ENCODE measurements around the gene UNG. TPM values are rescaled to one million over a fixed set of nuclear protein-coding genes. Genes with fewer than 3 reads are reported as not detected.

Gene UNG
- total and polyA plus RNA-seq, 2 of the 8 experiments (the other 6 are each of a cell fraction or from before 2014, with no cell fraction given), result 71.6 to 163 TPM

- TF ChIP-seq, protein P1, sequence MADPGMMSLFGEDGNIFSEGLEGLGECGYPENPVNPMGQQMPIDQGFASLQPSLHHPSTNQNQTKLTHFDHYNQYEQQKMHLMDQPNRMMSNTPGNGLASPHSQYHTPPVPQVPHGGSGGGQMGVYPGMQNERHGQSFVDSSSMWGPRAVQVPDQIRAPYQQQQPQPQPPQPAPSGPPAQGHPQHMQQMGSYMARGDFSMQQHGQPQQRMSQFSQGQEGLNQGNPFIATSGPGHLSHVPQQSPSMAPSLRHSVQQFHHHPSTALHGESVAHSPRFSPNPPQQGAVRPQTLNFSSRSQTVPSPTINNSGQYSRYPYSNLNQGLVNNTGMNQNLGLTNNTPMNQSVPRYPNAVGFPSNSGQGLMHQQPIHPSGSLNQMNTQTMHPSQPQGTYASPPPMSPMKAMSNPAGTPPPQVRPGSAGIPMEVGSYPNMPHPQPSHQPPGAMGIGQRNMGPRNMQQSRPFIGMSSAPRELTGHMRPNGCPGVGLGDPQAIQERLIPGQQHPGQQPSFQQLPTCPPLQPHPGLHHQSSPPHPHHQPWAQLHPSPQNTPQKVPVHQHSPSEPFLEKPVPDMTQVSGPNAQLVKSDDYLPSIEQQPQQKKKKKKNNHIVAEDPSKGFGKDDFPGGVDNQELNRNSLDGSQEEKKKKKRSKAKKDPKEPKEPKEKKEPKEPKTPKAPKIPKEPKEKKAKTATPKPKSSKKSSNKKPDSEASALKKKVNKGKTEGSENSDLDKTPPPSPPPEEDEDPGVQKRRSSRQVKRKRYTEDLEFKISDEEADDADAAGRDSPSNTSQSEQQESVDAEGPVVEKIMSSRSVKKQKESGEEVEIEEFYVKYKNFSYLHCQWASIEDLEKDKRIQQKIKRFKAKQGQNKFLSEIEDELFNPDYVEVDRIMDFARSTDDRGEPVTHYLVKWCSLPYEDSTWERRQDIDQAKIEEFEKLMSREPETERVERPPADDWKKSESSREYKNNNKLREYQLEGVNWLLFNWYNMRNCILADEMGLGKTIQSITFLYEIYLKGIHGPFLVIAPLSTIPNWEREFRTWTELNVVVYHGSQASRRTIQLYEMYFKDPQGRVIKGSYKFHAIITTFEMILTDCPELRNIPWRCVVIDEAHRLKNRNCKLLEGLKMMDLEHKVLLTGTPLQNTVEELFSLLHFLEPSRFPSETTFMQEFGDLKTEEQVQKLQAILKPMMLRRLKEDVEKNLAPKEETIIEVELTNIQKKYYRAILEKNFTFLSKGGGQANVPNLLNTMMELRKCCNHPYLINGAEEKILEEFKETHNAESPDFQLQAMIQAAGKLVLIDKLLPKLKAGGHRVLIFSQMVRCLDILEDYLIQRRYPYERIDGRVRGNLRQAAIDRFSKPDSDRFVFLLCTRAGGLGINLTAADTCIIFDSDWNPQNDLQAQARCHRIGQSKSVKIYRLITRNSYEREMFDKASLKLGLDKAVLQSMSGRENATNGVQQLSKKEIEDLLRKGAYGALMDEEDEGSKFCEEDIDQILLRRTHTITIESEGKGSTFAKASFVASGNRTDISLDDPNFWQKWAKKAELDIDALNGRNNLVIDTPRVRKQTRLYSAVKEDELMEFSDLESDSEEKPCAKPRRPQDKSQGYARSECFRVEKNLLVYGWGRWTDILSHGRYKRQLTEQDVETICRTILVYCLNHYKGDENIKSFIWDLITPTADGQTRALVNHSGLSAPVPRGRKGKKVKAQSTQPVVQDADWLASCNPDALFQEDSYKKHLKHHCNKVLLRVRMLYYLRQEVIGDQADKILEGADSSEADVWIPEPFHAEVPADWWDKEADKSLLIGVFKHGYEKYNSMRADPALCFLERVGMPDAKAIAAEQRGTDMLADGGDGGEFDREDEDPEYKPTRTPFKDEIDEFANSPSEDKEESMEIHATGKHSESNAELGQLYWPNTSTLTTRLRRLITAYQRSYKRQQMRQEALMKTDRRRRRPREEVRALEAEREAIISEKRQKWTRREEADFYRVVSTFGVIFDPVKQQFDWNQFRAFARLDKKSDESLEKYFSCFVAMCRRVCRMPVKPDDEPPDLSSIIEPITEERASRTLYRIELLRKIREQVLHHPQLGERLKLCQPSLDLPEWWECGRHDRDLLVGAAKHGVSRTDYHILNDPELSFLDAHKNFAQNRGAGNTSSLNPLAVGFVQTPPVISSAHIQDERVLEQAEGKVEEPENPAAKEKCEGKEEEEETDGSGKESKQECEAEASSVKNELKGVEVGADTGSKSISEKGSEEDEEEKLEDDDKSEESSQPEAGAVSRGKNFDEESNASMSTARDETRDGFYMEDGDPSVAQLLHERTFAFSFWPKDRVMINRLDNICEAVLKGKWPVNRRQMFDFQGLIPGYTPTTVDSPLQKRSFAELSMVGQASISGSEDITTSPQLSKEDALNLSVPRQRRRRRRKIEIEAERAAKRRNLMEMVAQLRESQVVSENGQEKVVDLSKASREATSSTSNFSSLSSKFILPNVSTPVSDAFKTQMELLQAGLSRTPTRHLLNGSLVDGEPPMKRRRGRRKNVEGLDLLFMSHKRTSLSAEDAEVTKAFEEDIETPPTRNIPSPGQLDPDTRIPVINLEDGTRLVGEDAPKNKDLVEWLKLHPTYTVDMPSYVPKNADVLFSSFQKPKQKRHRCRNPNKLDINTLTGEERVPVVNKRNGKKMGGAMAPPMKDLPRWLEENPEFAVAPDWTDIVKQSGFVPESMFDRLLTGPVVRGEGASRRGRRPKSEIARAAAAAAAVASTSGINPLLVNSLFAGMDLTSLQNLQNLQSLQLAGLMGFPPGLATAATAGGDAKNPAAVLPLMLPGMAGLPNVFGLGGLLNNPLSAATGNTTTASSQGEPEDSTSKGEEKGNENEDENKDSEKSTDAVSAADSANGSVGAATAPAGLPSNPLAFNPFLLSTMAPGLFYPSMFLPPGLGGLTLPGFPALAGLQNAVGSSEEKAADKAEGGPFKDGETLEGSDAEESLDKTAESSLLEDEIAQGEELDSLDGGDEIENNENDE (IDR thresholded peaks at IDR 0.05; ENCODE audit: insufficient replicate concordance, low read length), result no peak
- TF ChIP-seq EGR1 (IDR thresholded peaks at IDR 0.05; ENCODE audit: borderline replicate concordance, low read depth, low read length) (no peak), CTBP2 (IDR thresholded peaks at IDR 0.05; ENCODE audit: borderline replicate concordance, insufficient read depth, insufficient read length, low read length) (no peak), SUZ12 (IDR thresholded peaks at IDR 0.05; ENCODE audit: low read length) (no peak), PHF8 (conservative IDR thresholded peaks at IDR 0.05; ENCODE audit: low read depth, low read length) (no peak), CBX5 (IDR thresholded peaks at IDR 0.05; ENCODE audit: low read depth, low read length) (no peak), CHD1 (IDR thresholded peaks at IDR 0.05; ENCODE audit: low read depth, low read length) (no peak), POLR2A (IDR thresholded peaks at IDR 0.05; ENCODE audit: control extremely low read depth in 1 of 2, low read depth in 2 of 2, low read length in 2 of 2) (no peak), TCF12 (IDR thresholded peaks at IDR 0.05; ENCODE audit: low read depth, low read length) (no peak), CTCF (IDR thresholded peaks at IDR 0.05; ENCODE audit: control extremely low read depth in 1 of 3, insufficient read depth in 1 of 3, low read depth in 1 of 3, low read length in 3 of 3) (no peak)
These were observed 50.6 kb downstream of the UNG start (continued) for GRCh38 chr12:109147954-109148353.
